ENCODE data around the gene APOC1.

Gene APOC1

GRCh38 chr19:44955505-44956439 lies 41.4 kb downstream of the APOC1 start:
- no peak for DNase-seq (ENCODE audit: low read depth in 2 of 2)

GRCh38 chr19:44957526-44957925 lies 43.1 kb downstream of the APOC1 start:
- no peak for DNase-seq (ENCODE audit: low read depth in 2 of 2)

GRCh38 chr19:44958090-44958489 lies 43.7 kb downstream of the APOC1 start:
- DNase-seq (ENCODE audit: low read depth in 2 of 2) = no peak

GRCh38 chr19:44959691-44960090 lies 45.3 kb downstream of the APOC1 start:
- no peak for DNase-seq (ENCODE audit: low read depth in 2 of 2)

- DNase-seq (ENCODE audit: low read depth in 2 of 2) = no peak
These were observed 46.7 kb downstream of the APOC1 start for GRCh38 chr19:44960906-44961728.

- DNase-seq (ENCODE audit: low read depth in 2 of 2) = no peak
These were observed 47.4 kb downstream of the APOC1 start for GRCh38 chr19:44961821-44962220.

GRCh38 chr19:44968118-44968517 lies 53.7 kb downstream of the APOC1 start:
- no peak for DNase-seq (ENCODE audit: low read depth in 2 of 2)

GRCh38 chr19:44968670-44969069 lies 54.3 kb downstream of the APOC1 start:
- no peak for DNase-seq (ENCODE audit: low read depth in 2 of 2)

Measured in stimulated activated CD4-positive, alpha-beta T cell treated with anti-CD3 and anti-CD28 coated beads, Interleukin-1b, Interleukin-23, amount 100 ng/mL, for 1 hour (primary cell).